ENCODE results near the gene L3MBTL1. TPM values are rescaled to one million over a fixed set of nuclear protein-coding genes. Genes with fewer than 3 reads are reported as not detected.

The L3MBTL1 gene
- total RNA-seq: 6.3 and 11.7 TPM in 2 replicates

GRCh38 chr20:43507150-43508080 lies at the start of gene L3MBTL1:
Gene L3MBTL1, plus strand, starts transcription at chr20:43507697. Its CDS starts 5,807 bp downstream, at chr20:43513504.

GRCh38 chr20:43558412-43559146 lies 51.1 kb downstream of the L3MBTL1 start, which contains the start of gene SGK2:
Gene SGK2, plus strand, starts transcription at chr20:43559027. Its CDS starts 7,469 bp downstream, at chr20:43566496.

GRCh38 chr20:43590392-43591303 lies 83.2 kb downstream of the L3MBTL1 start, which contains the start of gene IFT52:
Gene IFT52, plus strand, starts transcription at chr20:43590937. Its CDS starts 3,762 bp downstream, at chr20:43594699.

Small RNA genes lying within 50 kb of the gene (small RNA-seq; reads per million reads assigned to genes)
- gene RNU6-1251P: not detected

Other genes with a start within 250 kb of the L3MBTL1 start
- gene SRSF6, start 49.8 kb upstream of the L3MBTL1 start, total RNA-seq: 67.2 and 80.5 TPM in 2 replicates
- 0.16 and 0.24 TPM in 2 replicates for gene SGK2, start 51.3 kb downstream of the L3MBTL1 start, total RNA-seq
- gene IFT52, start 83.2 kb downstream of the L3MBTL1 start, total RNA-seq: 47.2 and 50.0 TPM in 2 replicates
- 3.7 and 4.1 TPM in 2 replicates for gene MYBL2, start 159.4 kb downstream of the L3MBTL1 start, total RNA-seq
- not detected in 2 replicates for gene GTSF1L, start 219.3 kb downstream of the L3MBTL1 start, total RNA-seq

Measured in hair follicle dermal papilla cell (primary cell).